WTC11 (cell line): Measurements from ENCODE around the gene ABHD3.

ENCODE experiments used
- ATF1 ChIP-seq: sonication (generic); formaldehyde crosslinking; IDR thresholded peaks from 2 replicates; pipeline ENCODE4 v1.8.1; 2023; ENCODE audit warnings: mild to moderate bottlenecking, moderate library complexity, missing genetic modification reagents
- CBFB ChIP-seq: sonication (generic); formaldehyde crosslinking; IDR thresholded peaks from 2 replicates; pipeline ENCODE4 v1.8.1; 2022; ENCODE audit warnings: mild to moderate bottlenecking, low read depth, missing genetic modification reagents
- CREB1 ChIP-seq: sonication (generic); formaldehyde crosslinking; IDR thresholded peaks from 2 replicates; pipeline ENCODE4 v1.8.0; 2023; ENCODE audit warnings: mild to moderate bottlenecking, missing genetic modification reagents
- FOXP4 ChIP-seq: sonication (generic); formaldehyde crosslinking; IDR thresholded peaks from 2 replicates; pipeline ENCODE4 v1.8.0; 2022; ENCODE audit warnings: mild to moderate bottlenecking, missing genetic modification reagents
- HMGXB4 ChIP-seq: sonication (generic); formaldehyde crosslinking; IDR thresholded peaks from 2 replicates; pipeline ENCODE4 v1.8.1; 2023; ENCODE audit warnings: mild to moderate bottlenecking, moderate library complexity, missing genetic modification reagents
- IRF1 ChIP-seq: sonication (generic); formaldehyde crosslinking; IDR thresholded peaks from 2 replicates; pipeline ENCODE4 v1.8.0; 2023; ENCODE audit warnings: missing genetic modification reagents
- MXD4 ChIP-seq: fragments of 250-450 bp; sonication (Bioruptor Pico); IDR thresholded peaks from 2 replicates; pipeline ENCODE4 v1.8.0; 2021; ENCODE audit warnings: mild to moderate bottlenecking, moderate library complexity, borderline replicate concordance
- NFYB ChIP-seq: sonication (generic); formaldehyde crosslinking; conservative IDR thresholded peaks from 2 replicates; pipeline ENCODE4 v1.8.0; 2022; ENCODE audit warnings: low read depth, missing genetic modification reagents
- RELA ChIP-seq: sonication (generic); formaldehyde crosslinking; IDR thresholded peaks from 2 replicates; pipeline ENCODE4 v1.8.1; 2022; ENCODE audit warnings: missing genetic modification reagents, mild to moderate bottlenecking, borderline replicate concordance
- TF ChIP-seq, protein P1 (sequence below): fragments of 200-600 bp; IDR thresholded peaks from 2 replicates; pipeline ENCODE4 v1.8.0; 2022; ENCODE audit warnings: antibody characterized with exemption
- TF ChIP-seq, protein P2 (sequence below): fragments of 250-450 bp; sonication (Bioruptor Pico); IDR thresholded peaks from 2 replicates; pipeline ENCODE4 v1.9.0; 2021; ENCODE audit warnings: mild to moderate bottlenecking

- TF ChIP-seq, protein P1, sequence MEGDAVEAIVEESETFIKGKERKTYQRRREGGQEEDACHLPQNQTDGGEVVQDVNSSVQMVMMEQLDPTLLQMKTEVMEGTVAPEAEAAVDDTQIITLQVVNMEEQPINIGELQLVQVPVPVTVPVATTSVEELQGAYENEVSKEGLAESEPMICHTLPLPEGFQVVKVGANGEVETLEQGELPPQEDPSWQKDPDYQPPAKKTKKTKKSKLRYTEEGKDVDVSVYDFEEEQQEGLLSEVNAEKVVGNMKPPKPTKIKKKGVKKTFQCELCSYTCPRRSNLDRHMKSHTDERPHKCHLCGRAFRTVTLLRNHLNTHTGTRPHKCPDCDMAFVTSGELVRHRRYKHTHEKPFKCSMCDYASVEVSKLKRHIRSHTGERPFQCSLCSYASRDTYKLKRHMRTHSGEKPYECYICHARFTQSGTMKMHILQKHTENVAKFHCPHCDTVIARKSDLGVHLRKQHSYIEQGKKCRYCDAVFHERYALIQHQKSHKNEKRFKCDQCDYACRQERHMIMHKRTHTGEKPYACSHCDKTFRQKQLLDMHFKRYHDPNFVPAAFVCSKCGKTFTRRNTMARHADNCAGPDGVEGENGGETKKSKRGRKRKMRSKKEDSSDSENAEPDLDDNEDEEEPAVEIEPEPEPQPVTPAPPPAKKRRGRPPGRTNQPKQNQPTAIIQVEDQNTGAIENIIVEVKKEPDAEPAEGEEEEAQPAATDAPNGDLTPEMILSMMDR: no peak
- no peak for TF ChIP-seq ATF1 (CRISPR knock-in tag)
- TF ChIP-seq, protein P2, sequence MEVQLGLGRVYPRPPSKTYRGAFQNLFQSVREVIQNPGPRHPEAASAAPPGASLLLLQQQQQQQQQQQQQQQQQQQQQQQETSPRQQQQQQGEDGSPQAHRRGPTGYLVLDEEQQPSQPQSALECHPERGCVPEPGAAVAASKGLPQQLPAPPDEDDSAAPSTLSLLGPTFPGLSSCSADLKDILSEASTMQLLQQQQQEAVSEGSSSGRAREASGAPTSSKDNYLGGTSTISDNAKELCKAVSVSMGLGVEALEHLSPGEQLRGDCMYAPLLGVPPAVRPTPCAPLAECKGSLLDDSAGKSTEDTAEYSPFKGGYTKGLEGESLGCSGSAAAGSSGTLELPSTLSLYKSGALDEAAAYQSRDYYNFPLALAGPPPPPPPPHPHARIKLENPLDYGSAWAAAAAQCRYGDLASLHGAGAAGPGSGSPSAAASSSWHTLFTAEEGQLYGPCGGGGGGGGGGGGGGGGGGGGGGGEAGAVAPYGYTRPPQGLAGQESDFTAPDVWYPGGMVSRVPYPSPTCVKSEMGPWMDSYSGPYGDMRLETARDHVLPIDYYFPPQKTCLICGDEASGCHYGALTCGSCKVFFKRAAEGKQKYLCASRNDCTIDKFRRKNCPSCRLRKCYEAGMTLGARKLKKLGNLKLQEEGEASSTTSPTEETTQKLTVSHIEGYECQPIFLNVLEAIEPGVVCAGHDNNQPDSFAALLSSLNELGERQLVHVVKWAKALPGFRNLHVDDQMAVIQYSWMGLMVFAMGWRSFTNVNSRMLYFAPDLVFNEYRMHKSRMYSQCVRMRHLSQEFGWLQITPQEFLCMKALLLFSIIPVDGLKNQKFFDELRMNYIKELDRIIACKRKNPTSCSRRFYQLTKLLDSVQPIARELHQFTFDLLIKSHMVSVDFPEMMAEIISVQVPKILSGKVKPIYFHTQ (CRISPR knock-in tag): no peak
- TF ChIP-seq IRF1 (CRISPR knock-in tag): no peak
- TF ChIP-seq RELA (CRISPR knock-in tag): no peak
- TF ChIP-seq NFYB (CRISPR knock-in tag): no peak
- no peak for TF ChIP-seq FOXP4 (CRISPR knock-in tag)
- TF ChIP-seq MXD4 (CRISPR knock-in tag): no peak
- TF ChIP-seq CREB1 (CRISPR knock-in tag): no peak
- no peak for TF ChIP-seq CBFB (CRISPR knock-in tag)
- TF ChIP-seq HMGXB4 (CRISPR knock-in tag): no peak
Measured at GRCh38 chr18:21636769-21637168, 67.8 kb downstream of the ABHD3 start.
